ENCODE measurements around the gene TIGAR.

GRCh38 chr12:4370265-4370664 lies 49.3 kb downstream of the TIGAR start:
- TF ChIP-seq, protein P1, sequence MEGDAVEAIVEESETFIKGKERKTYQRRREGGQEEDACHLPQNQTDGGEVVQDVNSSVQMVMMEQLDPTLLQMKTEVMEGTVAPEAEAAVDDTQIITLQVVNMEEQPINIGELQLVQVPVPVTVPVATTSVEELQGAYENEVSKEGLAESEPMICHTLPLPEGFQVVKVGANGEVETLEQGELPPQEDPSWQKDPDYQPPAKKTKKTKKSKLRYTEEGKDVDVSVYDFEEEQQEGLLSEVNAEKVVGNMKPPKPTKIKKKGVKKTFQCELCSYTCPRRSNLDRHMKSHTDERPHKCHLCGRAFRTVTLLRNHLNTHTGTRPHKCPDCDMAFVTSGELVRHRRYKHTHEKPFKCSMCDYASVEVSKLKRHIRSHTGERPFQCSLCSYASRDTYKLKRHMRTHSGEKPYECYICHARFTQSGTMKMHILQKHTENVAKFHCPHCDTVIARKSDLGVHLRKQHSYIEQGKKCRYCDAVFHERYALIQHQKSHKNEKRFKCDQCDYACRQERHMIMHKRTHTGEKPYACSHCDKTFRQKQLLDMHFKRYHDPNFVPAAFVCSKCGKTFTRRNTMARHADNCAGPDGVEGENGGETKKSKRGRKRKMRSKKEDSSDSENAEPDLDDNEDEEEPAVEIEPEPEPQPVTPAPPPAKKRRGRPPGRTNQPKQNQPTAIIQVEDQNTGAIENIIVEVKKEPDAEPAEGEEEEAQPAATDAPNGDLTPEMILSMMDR (IDR thresholded peaks at IDR 0.05) = no peak
- no peak for TF ChIP-seq CEBPB (IDR thresholded peaks at IDR 0.05)
- TF ChIP-seq NR3C1 (IDR thresholded peaks at IDR 0.05) = no peak
- TF ChIP-seq MYC (IDR thresholded peaks at IDR 0.05; ENCODE audit: borderline replicate concordance, low read length) = no peak
- TF ChIP-seq POLR2A (IDR thresholded peaks at IDR 0.05; ENCODE audit: low read length) = no peak

Data from A549 (cell line).